Pancreas (tissue), 10 donors: ENCODE measurements around the gene SLC1A7. TPM values are rescaled to one million over a fixed set of nuclear protein-coding genes. Genes with fewer than 3 reads are reported as not detected.

Experiments
- ATAC-seq, 4 donors: fragments of 200-7000 bp; cut with Tn5 transposase; one replicate each; pipeline versions ENCODE4 v1.8.0 to v1.9.1; 2020; ENCODE audit warnings: mild to moderate bottlenecking in 4 of 4, moderate library complexity in 4 of 4
- DNase-seq, 6 donors: peaks; one replicate each; pipeline ENCODE4 v3.0.0-alpha.2; 2020
- FAIRE-seq: peaks from 2 replicates; lab custom pipeline; 2012; peaks lifted over from hg19 to GRCh38; lab: Jason Lieb, UNC
- H3K27ac ChIP-seq, 4 donors: fragments of 200-600 bp; sonication (generic); 1 replicate in 3 of 4; 2 replicates in 1 of 4; pipeline versions ENCODE4 v1.5.0 to v1.8.0; 2020
- H3K27me3 ChIP-seq, 4 donors: fragments of 200-600 bp; one replicate each; pipeline ENCODE4 v1.8.0; 2021
- H3K36me3 ChIP-seq, 3 donors: fragments of 200-600 bp; sonication (generic) in 1 of 3; one replicate each; pipeline versions ENCODE4 v1.5.0 to v1.8.0; 2020 to 2021
- H3K4me1 ChIP-seq, 3 donors: fragments of 200-600 bp; one replicate each; pipeline ENCODE4 v1.8.0; 2021
- H3K4me3 ChIP-seq, 4 donors: fragments of 200-600 bp; sonication (generic) in 2 of 4; one replicate each; pipeline versions ENCODE4 v1.5.0 to v1.8.0; 2020 to 2021
- H3K9me3 ChIP-seq, 4 donors: fragments of 200-600 bp; one replicate each; pipeline ENCODE4 v1.8.0; 2021
- WGBS, 2 donors: extraction: QIAGEN DNeasy Blood & Tissue Kit; methylation state at CpG; one replicate each; pipeline ENCODE4 v1.1.7; 2013; 5-methylcytosine and 5-hydroxymethylcytosine counted together
- intact Hi-C, 3 donors: fragments of 100-400 bp; cut with DNase I; formaldehyde crosslinking; loops; one replicate each; pipeline versions ENCODE4 v1.11.1 to v1.14.2; 2022
- polyA plus RNA-seq, 2 donors: library from polyadenylated mRNA; stranded (reverse); fragments of 200-250 nt; gene quantifications; one replicate each; pipeline ENCODE4 v1.2.3, GENCODE V29; 2013
- total RNA-seq, 6 donors: library from RNA; stranded (reverse); fragmentation: NEBNext Ultra II Directional in 4 of 6; extraction: Animal tissue kit (Norgen Biotek cat#: 25700) in 4 of 6; gene quantifications; one replicate each; pipeline versions ENCODE4 v1.2.1 to v1.2.4, GENCODE V29; 2021 to 2023
- TF ChIP-seq, protein P1 (sequence below), 4 donors: fragments of 200-600 bp; sonication (generic) in 3 of 4; IDR thresholded peaks; one replicate each; pipeline versions ENCODE4 v1.5.0 to v1.8.0; 2021; ENCODE audit warnings: antibody characterized with exemption in 4 of 4
- donor health status: healthy with polysubstance abuse.
- donor health status: DM: no; HTN: no; CAD: no; lungs with moderate emphysema.
- donor health status: DM: no; HTN: no; CAD: no.
- donor health status: control.
- donor health status: control.
- donor health status: Bipolar disorder and iron deficiency.
- donor health status: DM: yes; HTN: yes; CAD: no.
- donor health status: DM: no; HTN: no; CAD: no.
- donor health status: DM: no; HTN: no; CAD: no.
- donor health status: DM: yes; HTN: yes; CAD: no.

Gene SLC1A7
- total and polyA plus RNA-seq, 8 donors = 0.15 to 0.35 TPM; not detected in 6

DNA sequence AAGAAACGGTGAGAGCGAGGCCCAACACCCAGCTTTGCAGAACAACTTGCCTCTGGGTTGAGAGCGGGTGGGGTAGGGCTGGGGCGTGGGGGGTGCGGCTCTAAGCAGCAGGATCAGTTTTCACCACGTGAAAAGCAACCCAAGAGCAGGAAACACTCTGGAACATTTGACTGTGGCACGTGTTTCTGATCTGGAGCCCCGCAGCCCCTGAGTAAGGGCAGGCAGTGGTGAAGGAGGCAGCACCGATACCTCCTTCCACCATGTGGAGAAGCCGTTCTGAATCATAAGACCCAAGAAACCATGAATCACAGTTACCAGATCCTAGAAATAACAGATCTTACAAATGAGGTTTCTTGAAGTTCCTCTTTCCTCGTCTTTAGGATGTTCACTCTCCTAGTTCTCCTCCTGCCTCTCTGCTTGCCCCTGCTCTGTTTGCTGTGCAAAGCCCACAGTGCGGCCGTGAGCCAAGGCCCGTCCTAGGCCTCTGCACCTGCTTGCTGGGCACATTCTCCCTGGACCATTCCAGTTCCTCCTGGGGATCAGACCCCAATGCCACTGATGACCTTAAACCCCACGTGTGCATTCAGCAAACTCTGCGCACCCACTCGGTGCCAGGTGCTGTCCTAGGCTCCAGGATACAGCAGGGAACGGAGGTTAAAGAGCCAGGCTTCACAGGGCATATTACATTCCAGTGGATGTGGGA, 31.9 kb downstream of the SLC1A7 start:
- 79 to 87% methylated on average over 18 of the region's 18 CpGs for WGBS, 2 donors
- peak in 3 of 4 donors; percentile 11 to 23 (median 16) for ATAC-seq
- H3K4me1 ChIP-seq = no peaks in the 10 kb centered on the region
- no peak for FAIRE-seq
- DNase-seq = no peak
- no peak overlapping the region for H3K27ac ChIP-seq
- H3K27me3 ChIP-seq = no peaks in the 10 kb centered on the region
- TF ChIP-seq, protein P1, sequence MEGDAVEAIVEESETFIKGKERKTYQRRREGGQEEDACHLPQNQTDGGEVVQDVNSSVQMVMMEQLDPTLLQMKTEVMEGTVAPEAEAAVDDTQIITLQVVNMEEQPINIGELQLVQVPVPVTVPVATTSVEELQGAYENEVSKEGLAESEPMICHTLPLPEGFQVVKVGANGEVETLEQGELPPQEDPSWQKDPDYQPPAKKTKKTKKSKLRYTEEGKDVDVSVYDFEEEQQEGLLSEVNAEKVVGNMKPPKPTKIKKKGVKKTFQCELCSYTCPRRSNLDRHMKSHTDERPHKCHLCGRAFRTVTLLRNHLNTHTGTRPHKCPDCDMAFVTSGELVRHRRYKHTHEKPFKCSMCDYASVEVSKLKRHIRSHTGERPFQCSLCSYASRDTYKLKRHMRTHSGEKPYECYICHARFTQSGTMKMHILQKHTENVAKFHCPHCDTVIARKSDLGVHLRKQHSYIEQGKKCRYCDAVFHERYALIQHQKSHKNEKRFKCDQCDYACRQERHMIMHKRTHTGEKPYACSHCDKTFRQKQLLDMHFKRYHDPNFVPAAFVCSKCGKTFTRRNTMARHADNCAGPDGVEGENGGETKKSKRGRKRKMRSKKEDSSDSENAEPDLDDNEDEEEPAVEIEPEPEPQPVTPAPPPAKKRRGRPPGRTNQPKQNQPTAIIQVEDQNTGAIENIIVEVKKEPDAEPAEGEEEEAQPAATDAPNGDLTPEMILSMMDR (IDR thresholded peaks at IDR 0.05) = no peak
- no peak overlapping the region for H3K4me3 ChIP-seq
- no peaks in the 10 kb centered on the region for H3K36me3 ChIP-seq
- intact Hi-C loops = no loop called here
- H3K9me3 ChIP-seq = no peaks in the 10 kb centered on the region

DNA sequence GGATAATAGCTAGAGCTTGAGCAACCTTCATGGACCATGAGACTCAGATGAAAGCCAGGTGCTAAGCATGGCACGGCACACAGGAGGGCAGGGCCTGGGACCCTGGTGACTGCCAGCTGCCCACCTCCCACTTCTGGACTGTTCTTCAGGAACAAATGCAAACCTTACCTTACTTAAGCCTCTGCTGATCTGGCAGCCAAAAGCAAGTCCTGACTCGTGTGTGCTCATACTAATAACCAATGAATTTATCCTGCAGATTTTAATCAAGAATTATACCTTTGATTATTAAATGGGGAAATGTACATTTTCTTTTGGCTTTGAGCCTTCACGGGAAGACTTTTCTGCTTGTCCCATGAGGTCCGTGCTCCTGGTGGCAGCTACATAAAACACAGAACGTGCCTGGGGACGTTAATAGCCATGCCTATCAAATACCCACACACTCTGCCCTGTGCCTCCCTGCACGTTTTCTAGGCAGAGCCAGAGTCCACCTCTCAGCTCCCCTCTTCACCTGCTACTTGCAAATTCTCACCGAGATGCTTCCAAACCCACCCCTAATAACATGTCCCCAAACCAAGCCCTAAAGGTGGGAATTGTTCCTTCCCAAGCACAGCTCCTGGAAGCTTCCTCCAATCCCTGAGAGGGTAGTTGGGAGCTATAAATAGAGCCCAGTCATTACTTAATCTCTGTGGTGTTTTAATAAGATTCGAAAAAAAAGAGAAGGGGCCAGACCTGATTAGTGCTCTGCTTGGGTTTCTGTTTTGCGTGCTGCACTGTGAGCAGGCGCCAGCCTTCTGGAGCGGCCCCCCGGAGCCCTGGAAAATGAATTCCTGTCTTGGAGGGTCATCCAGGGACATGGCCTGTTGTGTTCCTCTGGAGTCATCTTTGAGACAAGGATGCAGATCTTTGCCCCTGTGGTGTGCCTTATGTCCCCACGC, 33.5 kb downstream of the SLC1A7 start:
- ATAC-seq (peak in 1 of 4 donors; percentile 90), DNase-seq (no peak), FAIRE-seq (no peak)
- Histone ChIP-seq H3K36me3 (no peaks in the 10 kb centered on the region), H3K4me1 (no peaks in the 10 kb centered on the region), H3K27ac (no peak overlapping the region), H3K9me3 (no peaks in the 10 kb centered on the region), H3K27me3 (no peaks in the 10 kb centered on the region), H3K4me3 (no peak overlapping the region)
- TF ChIP-seq, protein P1 (IDR thresholded peaks at IDR 0.05) = no peak
- 45 to 68% methylated on average over 14 of the region's 14 CpGs for WGBS, 2 donors
- intact Hi-C loops = no loop called here

DNA sequence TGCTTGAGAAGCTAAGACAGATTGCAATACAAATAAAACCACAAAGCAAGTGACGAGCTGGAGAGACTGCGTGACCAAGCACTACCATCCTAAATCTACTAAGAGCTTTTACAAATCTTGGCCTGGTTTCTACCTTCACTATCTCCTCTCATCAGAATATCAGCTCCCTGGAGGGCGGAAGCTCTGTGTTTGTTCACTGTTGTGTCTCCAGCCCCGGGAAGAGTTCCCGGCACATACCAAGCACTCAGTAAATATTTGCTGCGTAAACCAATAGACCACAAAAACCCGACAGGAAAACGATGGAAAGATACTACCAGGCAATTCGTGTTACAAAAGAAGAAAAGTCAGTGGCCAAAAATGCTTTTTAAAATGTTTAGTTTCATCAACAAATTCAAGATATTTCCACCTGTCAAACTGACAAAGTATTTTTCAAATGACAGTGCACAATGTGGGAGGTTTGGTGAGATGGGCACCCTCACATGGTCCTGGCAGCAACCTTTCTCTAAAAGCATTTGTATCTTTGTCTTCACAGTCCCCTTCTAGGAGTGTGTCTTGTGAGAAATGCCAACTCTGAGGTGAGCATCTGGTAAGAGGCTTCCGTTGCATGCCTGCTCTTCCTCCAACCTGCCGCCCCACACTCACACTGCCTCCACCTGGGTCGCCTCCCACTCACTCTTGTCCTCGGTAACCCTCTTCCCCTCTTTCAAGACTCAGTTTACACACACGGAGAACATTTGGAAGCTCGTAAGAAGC, 34.7 kb downstream of the SLC1A7 start:
- H3K9me3 ChIP-seq = no peaks in the 10 kb centered on the region
- no peaks in the 10 kb centered on the region for H3K27me3 ChIP-seq
- WGBS, 2 donors = 53 to 54% methylated on average over 15 of the region's 15 CpGs
- no peaks in the 10 kb centered on the region for H3K4me1 ChIP-seq
- no peak for FAIRE-seq
- DNase-seq = no peak
- intact Hi-C loops = no loop called here
- no peak overlapping the region for H3K4me3 ChIP-seq
- ATAC-seq = peak in 2 of 4 donors; percentile 33 to 41
- TF ChIP-seq, protein P1 (IDR thresholded peaks at IDR 0.05) = no peak
- H3K36me3 ChIP-seq = no peaks in the 10 kb centered on the region
- no peak overlapping the region for H3K27ac ChIP-seq

DNA sequence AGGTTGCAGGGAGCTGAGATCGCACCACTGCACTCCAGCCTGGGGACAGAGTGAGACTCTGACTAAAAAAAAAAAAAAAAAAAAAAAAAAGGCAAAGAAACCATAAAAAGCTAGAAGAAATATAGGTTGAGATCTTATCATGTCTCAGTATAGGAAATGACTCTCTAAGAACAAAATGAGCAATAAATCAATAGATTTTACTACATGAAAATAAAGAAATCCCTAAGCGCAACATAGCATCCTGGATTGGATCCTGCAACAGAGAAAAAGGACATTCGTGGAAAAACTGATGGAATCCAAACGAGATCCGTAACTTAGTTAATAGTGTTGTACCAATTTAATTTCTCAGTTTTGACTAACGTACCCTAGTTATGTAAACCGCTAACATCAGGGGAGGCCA, 35.3 kb downstream of the SLC1A7 start:
- FAIRE-seq (no peak), ATAC-seq (no peak), DNase-seq (no peak)
- TF ChIP-seq, protein P1 (IDR thresholded peaks at IDR 0.05) = no peak
- H3K27me3 ChIP-seq = no peaks in the 10 kb centered on the region
- H3K36me3 ChIP-seq = no peaks in the 10 kb centered on the region
- WGBS, 2 donors = 92 to 95% methylated on average over 7 of the region's 7 CpGs
- H3K4me3 ChIP-seq = no peak overlapping the region
- no peaks in the 10 kb centered on the region for H3K9me3 ChIP-seq
- H3K4me1 ChIP-seq = no peaks in the 10 kb centered on the region
- intact Hi-C loops = no loop called here
- no peak overlapping the region for H3K27ac ChIP-seq
